GM18909 (cell line): ENCODE measurements around the gene EPG5.
"Not testable (repeated sequence)": the region's sequence is repeated elsewhere in the genome, so short reads cannot be mapped to it uniquely, and the experiment has no call there.

Source experiments
- ATAC-seq: cut with Tn5 transposase; IDR thresholded peaks from one replicate; pipeline ENCODE4 v1.9.1; 2021; ENCODE audit warnings: mild to moderate bottlenecking; ENCODE audit not compliant: unreplicated experiment, poor library complexity

EPG5 gene

DNA sequence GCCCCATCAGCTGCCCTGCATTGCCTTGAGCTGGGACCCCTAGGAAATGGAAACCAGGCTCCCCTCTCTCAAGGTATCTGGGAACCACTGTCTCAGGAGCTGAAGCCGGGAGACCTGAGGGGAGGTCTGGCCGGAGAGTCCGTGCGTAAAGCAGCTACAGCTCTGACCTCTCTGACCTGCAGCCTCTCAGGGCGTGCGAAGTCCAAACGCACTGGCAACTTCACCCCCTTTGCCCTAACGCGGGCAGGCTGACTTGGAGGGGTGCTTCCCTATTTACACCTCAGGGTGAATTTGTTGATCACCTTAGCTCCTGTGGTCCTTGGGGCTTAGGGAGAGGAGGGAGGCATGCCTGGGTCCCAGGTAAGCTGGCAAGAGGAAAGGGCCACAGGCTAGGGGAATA, 124.1 kb downstream of the EPG5 start:
- no peak for ATAC-seq

DNA sequence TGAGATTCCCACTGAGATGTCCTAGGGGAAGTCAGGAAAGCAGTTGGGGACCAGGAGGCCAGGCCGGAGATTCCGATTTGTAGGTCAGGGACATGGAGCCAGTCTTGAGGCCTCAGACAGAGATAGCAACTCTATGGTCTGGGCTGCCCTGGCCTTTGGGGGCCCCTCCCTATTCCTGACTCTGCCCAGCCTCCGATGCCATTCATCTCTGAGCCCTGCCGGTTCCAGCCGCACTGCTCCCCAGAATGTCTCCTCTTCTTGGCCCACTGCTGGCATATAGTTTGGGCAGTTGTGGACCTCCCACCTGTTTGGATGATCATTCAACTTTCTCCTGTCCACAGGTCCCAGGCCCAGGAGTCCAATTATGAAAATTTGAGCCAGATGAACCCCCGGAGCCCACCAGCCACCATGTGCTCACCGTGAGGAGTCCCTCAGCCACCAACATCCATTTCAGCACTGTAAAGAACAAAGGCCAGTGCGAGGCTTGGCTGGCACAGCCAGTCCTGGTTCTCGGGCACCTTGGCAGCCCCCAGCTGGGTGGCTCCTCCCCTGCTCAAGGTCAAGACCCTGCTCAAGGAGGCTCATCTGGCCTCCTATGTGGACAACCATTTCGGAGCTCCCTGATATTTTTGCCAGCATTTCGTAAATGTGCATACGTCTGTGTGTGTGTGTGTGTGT, 125.2 kb downstream of the EPG5 start:
- ATAC-seq: no peak

DNA sequence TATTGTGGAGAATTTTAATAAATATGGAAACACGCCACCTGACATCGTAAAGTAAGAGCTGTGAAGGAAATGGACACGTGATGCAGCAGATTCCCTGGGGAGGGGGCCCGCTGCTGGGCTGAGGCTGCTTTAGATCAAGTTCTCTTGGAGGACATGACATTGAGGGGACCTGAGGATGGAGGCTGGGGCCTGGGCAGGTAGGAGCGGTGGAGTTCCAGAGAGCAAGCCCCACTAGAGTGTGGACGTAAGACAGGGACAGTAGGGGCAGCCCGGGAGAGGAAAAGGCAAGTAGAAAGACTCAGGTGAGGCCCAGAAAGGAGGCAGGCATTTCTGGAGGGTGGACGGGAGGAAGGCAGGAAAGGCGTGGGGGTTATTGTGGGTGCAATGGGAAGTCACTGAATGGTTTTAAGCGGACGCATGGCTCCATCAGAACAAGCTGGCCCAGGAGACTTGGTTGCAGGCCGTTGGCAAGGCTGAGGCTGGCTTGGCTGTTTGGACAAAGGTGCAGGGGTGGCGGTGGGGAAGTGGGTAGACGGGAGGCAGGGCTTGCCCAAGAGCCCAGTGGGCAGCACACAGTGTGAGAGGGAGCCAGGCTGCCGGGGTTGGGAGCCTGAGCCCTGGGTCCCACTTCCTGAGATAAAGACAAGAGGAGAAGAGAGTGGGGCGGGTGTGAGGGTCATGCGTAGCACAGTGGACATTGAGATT, 125.9 kb downstream of the EPG5 start:
- no peak for ATAC-seq

DNA sequence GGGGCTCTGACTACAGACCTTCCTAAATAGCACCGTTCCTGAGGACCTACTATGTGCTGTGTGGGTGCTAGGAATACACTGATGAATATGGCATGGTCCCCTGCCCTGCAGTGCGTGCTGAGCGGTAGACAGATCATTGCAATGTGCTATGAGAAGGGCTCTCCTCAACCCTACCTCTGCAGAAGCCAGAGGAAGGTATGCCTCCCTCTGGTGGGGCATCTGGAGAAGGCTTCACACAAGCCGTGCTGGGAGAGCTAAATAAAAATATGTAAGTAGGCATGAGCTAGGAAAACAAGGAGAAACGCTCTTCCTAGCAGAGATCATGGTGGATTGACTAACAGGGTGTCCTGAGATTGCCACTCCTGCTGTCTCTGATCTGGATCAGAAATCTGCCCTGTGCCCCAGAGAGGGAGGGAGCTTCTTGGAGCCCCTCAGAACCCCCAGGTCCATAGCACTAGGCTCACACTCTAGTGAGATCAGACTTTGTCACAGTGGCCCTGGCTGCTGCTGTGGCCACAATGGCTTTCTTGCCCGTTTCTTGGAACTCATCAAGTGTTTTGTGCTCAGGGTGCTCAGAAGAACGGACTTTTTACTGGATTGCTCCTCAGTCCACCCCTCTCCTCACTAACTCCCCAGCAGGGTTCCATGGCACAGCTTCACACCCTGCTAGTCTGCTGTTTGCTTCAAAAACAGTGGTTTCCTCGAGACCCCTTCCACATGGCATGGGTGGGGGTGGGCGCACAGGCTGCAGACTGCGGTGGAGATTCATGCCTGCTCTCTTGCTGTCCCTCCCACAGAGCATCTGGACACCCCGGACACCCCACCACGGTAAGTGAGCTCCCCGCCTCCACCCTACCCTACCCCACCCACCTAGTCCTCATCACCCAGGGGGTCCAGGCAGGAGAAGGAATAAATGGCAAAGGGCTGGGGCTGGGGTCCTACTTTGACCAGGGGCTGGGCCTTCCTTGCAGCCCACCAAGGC, 127.4 kb downstream of the EPG5 start:
- ATAC-seq: peak; percentile 59

DNA sequence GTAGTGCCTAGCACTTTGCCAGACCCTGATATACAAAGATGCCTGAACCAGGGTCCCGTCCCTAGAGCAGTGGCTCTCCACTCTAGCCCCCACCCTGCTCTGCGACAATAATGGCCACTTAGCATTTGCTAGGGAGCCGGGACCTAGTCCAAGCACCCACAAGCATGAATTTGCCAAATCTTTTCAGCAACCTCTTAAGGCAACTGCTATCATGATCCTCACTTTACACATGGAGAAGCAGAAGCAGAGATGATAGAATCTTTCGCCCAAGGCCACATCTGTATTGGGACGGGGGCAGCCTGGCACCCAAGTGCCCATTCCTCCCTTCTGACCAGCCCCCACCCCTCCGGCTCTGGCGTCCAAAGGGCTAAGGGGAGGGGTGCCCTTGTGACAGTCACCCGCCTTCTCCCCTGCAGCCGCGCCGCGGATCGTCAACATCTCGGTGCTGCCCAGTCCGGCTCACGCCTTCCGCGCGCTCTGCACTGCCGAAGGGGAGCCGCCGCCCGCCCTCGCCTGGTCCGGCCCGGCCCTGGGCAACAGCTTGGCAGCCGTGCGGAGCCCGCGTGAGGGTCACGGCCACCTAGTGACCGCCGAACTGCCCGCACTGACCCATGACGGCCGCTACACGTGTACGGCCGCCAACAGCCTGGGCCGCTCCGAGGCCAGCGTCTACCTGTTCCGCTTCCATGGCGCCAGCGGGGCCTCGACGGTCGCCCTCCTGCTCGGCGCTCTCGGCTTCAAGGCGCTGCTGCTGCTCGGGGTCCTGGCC, 128.6 kb downstream of the EPG5 start:
- no peak for ATAC-seq

DNA sequence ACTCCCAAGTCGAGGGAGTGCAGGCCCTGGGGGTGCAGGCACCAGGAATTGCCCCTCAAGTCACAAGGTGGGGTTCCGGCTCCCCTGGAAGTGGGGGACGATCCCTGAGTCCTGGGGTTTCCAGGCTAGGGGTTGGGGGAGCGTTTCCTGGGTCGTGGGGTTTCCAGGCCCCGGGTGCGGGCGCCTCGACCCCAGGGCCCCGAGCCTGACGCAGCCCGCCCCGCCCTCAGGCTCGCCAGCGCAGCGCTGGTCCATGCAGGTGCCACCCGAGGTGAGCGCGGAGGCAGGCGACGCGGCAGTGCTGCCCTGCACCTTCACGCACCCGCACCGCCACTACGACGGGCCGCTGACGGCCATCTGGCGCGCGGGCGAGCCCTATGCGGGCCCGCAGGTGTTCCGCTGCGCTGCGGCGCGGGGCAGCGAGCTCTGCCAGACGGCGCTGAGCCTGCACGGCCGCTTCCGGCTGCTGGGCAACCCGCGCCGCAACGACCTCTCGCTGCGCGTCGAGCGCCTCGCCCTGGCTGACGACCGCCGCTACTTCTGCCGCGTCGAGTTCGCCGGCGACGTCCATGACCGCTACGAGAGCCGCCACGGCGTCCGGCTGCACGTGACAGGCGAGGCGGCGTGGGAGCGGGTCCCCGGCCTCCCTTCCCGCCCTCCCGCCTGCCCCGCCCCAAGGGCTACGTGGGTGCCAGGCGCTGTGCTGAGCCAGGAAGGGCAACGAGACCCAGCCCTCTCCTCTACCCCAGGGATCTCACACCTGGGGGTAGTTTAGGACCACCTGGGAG, 129.7 kb downstream of the EPG5 start:
- no peak for ATAC-seq

DNA sequence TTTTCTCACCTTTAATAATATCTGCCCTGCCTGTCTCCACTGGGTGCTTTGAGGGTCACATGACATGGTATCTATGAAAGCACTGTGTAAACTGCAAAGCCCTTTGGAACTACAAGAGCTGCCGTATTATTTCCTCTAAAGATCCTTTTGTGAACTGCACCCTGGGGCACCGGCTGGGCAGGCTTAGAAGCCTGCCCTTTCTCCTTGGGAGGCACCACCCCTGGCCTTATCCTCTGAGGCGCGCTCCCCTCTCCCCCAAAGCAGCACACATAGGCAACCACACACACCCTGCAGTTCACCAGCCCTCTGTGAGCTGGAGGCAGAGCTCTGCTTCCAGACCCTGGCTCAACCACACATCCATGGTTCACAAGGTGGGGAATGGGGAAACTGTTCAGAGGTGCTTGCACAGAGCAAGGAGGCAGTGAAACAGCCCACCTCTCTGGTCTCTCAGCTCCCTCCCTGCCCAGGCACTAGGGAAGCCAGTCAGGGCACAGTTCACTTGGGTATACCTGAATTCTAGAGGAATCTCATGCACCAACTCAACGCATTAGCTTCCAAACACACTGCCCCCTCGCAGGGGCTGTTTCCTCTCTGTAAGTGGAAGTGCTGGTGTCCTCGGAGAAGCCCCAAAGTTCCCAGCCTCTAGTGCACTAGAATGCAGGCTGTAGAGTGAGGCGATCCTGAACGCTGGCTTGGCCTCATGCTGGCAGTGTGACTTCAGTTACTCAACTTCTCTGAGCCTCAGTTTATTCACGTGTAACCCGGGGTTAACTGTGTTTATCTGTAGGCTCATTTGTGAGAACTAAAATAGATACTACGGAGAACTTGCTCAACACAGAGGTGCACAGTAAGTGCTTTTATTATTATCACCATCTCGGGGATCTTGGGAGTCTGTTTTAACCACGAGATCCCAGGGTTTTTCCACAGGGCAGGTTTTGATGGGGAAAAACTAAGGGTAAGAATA, 130.6 kb downstream of the EPG5 start:
- ATAC-seq: no peak

DNA sequence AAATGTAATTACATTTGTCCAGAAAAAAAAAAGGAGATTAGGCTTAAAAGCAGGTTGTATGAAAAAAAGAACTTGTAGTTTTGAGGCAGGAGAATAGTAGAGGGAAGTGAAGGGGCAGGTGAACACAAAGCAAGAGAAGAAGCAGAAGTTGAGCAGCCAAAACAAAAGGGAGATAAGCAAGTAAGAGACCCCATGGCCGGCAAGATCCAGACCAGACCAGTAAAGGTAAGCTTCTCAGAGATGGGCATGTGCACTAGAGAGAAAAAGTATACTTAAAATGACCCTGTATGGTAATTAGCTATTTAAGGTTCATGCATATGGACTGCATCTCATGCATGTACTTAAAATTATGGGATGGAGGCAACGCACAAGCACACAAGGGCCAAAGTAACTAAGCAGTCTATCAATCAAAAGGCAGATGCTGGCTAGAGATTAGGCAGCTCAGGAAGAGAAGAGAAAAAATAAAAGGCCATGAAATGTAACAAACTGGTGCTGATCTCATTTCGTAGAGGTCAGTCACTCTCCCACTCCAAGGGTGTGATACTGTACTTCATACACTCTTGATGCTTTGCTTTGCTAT, 132.0 kb downstream of the EPG5 start:
- no peak for ATAC-seq

DNA sequence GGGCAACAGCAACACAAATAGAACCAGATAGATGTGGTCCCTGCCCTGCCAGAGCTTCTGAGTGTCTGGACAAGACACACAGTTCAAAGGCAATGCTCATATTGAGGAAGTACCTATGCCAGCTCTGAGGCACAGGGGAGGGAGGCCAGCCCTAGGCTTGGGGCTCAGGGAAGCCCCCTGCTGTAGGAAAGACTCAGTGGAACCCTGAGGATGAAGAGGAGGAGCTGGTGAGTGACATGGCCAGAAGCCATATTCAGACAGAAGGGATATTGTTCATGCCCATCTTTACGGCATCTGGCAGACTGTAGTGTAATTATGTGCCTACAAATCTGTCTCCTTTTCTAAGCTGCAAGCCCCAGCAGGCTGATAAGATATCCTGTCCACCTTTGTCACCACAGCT, 132.8 kb downstream of the EPG5 start:
- ATAC-seq: no peak

DNA sequence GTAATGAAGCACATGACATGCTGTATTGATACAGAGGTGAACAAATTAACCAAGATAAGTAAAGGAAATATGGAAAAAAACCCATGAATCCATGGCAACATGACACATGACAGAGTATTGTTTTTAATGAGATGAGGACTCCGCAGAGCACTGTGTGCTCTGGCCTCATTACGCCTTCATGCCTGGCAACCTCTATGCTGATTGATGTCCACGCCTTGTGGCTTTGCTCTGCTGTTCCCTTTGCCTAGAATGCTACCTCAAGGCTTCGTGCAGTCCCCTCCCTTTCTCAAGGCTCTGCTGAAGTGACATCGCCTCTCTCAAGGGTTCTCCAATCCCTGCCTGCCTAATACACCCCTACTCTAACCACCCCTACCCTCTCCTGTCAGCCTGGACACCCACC, 133.3 kb downstream of the EPG5 start:
- no peak for ATAC-seq

DNA sequence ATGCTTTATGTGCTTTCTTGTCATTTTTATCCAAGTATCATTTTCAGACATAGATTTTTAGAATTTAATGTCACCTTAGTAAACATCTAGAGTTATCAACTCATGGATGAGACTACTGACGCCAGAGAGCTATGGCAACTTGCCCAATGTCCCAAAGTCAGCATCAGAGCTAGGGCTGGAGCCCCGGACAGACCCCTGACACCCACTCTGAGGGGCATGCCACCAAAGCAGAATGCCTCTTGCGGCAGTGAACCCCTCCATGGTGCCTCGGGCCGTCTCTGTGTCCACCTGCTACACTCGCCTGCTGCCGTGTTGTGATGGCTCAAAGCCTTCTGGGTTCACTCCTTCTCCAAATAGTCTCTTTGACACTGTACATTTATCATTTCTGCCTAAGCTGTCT, 136.2 kb downstream of the EPG5 start:
- no peak for ATAC-seq

DNA sequence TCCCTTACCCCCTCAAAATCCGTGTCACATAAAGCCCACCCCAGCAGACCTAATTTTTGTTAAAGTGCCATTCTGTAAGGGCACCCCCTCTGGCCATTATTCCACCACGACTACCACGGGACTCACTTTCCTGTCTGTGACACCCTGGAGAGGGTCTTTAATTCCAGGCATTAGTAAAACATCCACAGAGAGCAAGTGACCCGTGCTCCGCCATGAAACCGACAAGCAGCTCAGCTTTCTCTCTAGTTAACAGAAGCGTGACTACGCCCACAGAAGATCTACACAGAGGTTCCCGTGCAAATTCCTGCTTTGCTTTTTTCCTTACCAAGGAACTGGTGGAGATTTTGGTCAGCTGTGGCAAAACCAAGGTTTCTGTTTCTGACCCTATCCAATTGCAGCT, 137.3 kb downstream of the EPG5 start:
- no peak for ATAC-seq

DNA sequence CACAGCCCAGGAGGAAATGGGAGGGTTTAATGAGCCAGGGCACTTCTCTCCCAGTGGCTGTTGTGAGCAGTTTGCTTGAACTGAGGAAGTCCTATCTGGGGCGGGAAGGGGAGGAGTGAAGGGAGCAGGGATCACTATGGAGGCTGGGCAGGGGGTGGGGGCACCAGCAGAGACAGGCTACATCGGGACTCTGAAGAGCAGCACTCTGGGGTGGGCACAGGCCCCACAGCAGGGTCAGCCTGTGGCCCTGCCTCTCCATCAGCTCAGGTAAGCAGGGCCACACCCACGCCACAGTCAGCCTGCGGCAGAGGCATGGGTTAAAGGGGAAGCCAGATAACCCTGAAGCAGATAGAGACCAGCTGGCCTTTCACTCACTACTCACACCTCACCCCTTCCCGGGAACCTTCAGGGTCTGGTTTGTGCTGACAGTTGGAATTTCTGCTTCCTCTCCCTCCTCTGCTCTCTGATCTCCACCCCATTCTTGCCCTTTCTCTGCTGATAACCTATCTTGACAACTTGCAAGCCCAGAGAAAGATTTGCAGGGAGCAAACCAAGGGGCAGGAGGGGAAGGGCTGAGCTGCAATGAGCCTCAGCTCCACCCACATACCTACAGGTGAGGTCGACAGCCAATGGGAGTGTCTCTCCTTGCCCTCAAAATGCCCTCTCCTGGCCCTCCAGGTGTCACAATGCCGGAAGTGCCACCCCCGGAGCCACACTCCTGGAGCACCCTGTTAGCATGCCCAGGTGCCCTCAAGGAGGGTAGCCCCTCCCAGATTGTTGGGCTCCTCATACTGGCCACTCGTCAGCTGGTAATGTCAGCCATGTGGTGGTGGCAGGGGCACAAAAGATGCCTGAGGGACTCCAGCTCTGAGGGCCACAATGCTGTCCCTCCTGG, 138.0 kb downstream of the EPG5 start:
- no peak for ATAC-seq

DNA sequence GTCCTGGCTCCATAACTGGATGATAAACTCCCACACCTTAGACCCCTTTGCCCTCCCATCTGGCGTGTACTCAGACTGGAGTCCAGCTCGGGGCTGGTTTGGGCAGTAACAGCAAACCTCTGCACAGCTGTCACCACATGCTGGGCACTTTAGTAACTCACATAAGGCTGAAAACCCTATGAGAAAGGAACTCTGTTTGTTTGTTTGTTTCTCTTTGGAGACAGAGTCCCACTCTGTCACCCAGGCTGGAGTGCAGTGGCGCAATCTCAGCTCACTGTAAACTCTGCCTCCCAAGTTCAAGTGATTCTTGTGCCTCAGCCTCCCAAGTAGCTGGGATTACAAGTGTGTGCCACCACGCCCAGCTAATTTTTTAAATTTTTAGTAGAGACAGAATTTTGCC, 140.4 kb downstream of the EPG5 start:
- ATAC-seq: not testable (repeated sequence)

DNA sequence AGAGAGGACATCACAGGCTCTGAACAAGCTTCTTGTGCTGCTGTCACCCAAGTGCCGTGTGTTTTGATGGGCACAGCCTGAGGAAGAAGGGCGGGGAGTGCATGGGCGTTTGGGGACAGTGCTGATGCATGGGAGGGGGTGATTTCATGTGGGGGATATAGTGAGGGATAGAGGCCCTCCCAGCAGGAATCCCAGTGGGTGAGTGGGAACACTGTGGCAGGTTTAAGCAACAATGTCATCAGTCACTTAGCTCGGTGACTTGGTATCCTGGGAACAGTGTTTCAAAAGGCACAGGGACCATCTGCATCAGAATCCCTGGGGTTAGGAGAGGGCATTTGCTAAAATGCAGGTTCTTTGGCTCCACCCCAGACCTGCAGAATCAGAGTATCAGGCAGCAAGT, 141.0 kb downstream of the EPG5 start:
- no peak for ATAC-seq

DNA sequence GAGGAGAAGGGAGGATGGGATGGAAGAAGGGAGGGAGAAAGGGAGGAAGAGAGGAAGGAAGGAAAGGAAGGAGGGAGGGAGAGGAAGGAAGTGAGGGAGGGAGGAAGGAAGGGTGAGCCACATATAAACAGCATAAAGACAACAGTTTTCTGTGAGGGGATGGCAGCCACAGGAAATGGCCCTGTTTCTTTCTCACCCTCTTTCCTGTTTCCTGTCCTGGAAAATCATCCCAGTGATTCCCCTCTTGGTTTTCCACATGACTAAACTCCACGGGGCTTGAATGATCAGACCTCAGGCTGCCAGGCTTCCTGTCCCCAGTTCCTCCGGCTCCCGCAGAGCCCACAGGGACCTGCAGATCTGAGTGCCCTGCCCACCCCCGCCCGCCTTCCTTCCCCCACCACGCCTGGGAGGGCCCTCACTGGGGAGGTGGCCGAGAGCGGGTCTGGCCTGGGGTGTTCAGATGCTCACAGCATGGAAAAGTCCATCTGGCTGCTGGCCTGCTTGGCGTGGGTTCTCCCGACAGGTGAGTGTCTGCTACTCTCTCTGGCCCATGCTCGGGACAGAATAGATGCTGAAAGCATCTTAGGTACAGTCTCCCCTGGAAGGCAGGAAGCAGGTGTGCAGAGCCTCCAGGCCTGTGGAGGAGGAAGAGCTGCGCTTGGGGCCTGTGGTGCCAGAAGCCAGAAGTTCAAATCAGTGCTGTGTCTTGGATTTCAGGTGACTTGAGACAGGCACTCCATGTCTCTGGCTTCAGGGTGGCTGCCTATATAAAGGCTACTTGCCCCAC, 141.7 kb downstream of the EPG5 start, which contains the start of gene SIGLEC15:
TSS of gene SIGLEC15 (plus strand) at position 418 of the 787 bp plus-strand sequence. CDS start at position 472, 54 bp downstream.
- no peak for ATAC-seq
